ENCODE measurements around the gene MYOCD. TPM values are rescaled to one million over a fixed set of nuclear protein-coding genes. Genes with fewer than 3 reads are reported as not detected.

The MYOCD gene
- 1 to 10 TPM in 2 of 4 donors, under 1 TPM in 2; 0.65 to 8.5 (median 0.98) TPM for total RNA-seq

- TF ChIP-seq, protein P1, sequence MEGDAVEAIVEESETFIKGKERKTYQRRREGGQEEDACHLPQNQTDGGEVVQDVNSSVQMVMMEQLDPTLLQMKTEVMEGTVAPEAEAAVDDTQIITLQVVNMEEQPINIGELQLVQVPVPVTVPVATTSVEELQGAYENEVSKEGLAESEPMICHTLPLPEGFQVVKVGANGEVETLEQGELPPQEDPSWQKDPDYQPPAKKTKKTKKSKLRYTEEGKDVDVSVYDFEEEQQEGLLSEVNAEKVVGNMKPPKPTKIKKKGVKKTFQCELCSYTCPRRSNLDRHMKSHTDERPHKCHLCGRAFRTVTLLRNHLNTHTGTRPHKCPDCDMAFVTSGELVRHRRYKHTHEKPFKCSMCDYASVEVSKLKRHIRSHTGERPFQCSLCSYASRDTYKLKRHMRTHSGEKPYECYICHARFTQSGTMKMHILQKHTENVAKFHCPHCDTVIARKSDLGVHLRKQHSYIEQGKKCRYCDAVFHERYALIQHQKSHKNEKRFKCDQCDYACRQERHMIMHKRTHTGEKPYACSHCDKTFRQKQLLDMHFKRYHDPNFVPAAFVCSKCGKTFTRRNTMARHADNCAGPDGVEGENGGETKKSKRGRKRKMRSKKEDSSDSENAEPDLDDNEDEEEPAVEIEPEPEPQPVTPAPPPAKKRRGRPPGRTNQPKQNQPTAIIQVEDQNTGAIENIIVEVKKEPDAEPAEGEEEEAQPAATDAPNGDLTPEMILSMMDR (IDR thresholded peaks at IDR 0.05; ENCODE audit: low read depth), result no peak
Observed at GRCh38 chr17:12665263-12666210, at the start of gene MYOCD. Gene MYOCD (plus strand): TSS chr17:12665890. CDS start chr17:12666189, 299 bp downstream.

DNA sequence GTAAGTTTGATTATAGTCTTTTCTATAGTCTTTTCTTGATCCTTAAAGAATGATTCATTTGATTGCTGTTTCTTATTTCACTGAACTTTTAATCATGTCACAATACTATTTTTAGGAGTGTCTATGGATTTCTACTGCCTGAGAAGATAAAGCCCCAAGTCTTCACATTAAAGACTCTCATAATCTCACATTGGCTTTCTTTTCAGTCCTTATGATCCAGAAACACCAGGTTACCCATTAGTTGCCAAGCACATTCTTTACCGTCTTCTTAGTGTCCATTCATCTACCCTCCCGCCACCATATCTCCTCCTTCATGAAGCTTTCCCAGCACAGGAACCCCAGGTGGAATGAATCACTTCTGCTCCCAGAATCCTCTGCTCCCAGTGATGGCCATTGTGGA, 49.5 kb upstream of the MYOCD start:
- TF ChIP-seq, protein P1 (IDR thresholded peaks at IDR 0.05; ENCODE audit: low read depth), result no peak

DNA sequence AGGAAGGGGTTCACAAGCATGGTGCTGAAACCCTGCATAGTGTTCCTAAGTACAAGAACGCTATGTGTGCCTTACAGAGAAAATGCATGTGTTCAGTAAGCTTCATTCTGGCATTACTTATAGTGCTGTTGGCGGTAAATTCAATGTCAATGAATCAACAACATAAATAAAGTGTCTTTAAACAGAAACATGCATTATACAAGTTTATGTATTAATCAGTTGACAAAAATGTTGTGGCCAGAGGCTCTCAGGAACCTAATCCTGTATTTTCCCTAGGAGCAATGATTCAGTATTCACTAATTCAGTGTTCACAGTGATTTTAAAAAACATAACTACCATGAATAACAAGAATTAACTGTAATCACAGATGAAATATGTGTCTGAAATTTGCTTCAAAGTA, 47.1 kb upstream of the MYOCD start:
- TF ChIP-seq, protein P1 (IDR thresholded peaks at IDR 0.05; ENCODE audit: low read depth), result no peak

GRCh38 chr17:12619459-12620199, 46.1 kb upstream of the MYOCD start:
- TF ChIP-seq, protein P1 (IDR thresholded peaks at IDR 0.05; ENCODE audit: low read depth), result no peak

GRCh38 chr17:12620200-12620720, 45.4 kb upstream of the MYOCD start:
- TF ChIP-seq, protein P1 (IDR thresholded peaks at IDR 0.05; ENCODE audit: low read depth), result no peak

DNA sequence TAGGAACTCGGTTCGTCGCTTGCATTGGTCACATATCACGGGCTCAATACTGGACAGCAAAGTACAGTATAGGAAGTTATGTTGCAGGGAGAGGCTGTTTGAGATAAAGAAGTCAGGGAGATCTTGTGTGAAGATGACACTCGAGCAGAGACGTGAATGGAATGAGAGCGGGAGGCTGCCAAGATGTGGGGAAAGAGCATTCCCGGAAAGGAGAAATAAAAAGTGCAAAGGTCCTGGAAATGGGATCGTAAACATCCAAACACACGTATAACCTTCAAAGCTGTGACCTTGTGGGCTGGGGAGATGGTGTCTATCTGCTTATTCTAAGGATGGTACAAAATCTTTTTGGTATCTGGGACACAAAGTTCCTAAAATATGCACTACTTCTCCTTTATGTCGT, 43.0 kb upstream of the MYOCD start:
- TF ChIP-seq, protein P1 (IDR thresholded peaks at IDR 0.05; ENCODE audit: low read depth), result no peak
